Ascending aorta (tissue), 2 donors: ENCODE measurements around the gene PLB1. TPM values are rescaled to one million over a fixed set of nuclear protein-coding genes. Genes with fewer than 3 reads are reported as not detected.
A peak's percentile ranks its signal among the peaks of the same experiment; 100 is the strongest.

Experiments used
- DNase-seq, 2 donors: peaks; one replicate each; pipeline ENCODE4 v3.0.0-alpha.2; 2019; ENCODE audit warnings: low spot score in 2 of 2
- H3K27ac ChIP-seq, 2 donors: fragments of 200-600 bp; sonication (generic); one replicate each; pipeline ENCODE4 v1.5.1; 2016 to 2017; ENCODE audit warnings: mild to moderate bottlenecking in 1 of 2
- H3K27me3 ChIP-seq: fragments of 200-600 bp; sonication (generic); one replicate; pipeline ENCODE4 v1.5.1; 2017
- H3K36me3 ChIP-seq, 2 donors: fragments of 200-600 bp; sonication (generic); one replicate each; pipeline ENCODE4 v1.5.1; 2016
- H3K4me1 ChIP-seq, 2 donors: fragments of 200-600 bp; sonication (generic); one replicate each; pipeline ENCODE4 v1.5.1; 2016 to 2017; ENCODE audit warnings: mild to moderate bottlenecking in 1 of 2
- H3K4me3 ChIP-seq, 2 donors: fragments of 200-600 bp; sonication (generic); one replicate each; pipeline ENCODE4 v1.5.1; 2016 to 2017; ENCODE audit warnings: mild to moderate bottlenecking in 1 of 2
- H3K9me3 ChIP-seq, 2 donors: fragments of 200-600 bp; sonication (generic); one replicate each; pipeline ENCODE4 v1.5.1; 2016
- intact Hi-C: fragments of 100-400 bp; cut with DNase I; formaldehyde crosslinking; loops from one replicate; pipeline ENCODE4 v1.15.1; 2023
- total RNA-seq: library from RNA; depleted of rRNA; stranded (reverse); fragments of >200 nt; gene quantifications from one replicate; pipeline ENCODE4 v1.1.0, GENCODE V29; 2016
- TF ChIP-seq, protein P1 (sequence below), 3 experiments: fragments of 200-600 bp in 2 of 3; fragments of 450-650 bp in 1 of 3; sonication (generic) in 2 of 3; IDR thresholded peaks; one replicate each; pipeline ENCODE4 v1.5.1; 2016 to 2019; ENCODE audit warnings: antibody characterized with exemption in 3 of 3, mild to moderate bottlenecking in 1 of 3, moderate library complexity in 1 of 3

PLB1 gene
- total RNA-seq, 1 donor from 2014 or later, result 9.7 TPM

DNA sequence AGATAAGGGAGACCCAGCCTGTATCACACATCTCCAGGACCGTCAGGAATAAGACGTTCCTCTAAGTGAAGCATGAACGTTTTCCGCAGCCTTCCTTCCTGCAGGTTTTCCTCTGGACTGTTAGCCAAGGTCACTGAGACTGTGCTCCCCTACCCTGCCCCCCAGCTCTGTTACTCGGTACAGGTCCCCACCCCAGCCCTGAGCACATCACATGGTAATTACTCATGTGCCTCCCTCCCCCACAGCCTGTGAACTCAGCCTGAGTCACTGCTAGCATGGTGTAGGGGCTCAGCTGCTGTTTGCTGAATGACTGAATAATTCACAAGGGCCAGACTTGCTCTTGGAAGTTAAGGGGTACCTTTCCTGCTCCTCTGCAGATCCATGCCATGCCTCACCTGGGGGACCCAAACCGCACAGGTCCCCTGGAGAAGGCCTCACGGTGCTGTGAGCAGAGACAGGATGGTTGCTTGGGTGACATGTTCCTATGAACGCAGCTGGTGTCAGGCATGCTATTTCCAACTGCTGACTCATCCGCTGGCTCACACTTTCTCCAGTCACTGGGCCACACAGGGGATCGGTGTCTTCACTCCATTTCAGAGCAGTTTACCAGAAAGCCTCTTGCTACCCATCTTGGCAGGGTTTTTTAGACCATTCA, 88.2 kb downstream of the PLB1 start:
- H3K27ac ChIP-seq, result peak overlapping the region; percentile 80 to 90
- H3K36me3 ChIP-seq, result no peaks in the 10 kb centered on the region
- DNase-seq, result peak; percentile 78 to 93
- TF ChIP-seq, protein P1, sequence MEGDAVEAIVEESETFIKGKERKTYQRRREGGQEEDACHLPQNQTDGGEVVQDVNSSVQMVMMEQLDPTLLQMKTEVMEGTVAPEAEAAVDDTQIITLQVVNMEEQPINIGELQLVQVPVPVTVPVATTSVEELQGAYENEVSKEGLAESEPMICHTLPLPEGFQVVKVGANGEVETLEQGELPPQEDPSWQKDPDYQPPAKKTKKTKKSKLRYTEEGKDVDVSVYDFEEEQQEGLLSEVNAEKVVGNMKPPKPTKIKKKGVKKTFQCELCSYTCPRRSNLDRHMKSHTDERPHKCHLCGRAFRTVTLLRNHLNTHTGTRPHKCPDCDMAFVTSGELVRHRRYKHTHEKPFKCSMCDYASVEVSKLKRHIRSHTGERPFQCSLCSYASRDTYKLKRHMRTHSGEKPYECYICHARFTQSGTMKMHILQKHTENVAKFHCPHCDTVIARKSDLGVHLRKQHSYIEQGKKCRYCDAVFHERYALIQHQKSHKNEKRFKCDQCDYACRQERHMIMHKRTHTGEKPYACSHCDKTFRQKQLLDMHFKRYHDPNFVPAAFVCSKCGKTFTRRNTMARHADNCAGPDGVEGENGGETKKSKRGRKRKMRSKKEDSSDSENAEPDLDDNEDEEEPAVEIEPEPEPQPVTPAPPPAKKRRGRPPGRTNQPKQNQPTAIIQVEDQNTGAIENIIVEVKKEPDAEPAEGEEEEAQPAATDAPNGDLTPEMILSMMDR (IDR thresholded peaks at IDR 0.05), result no peak
- H3K4me1 ChIP-seq, result peaks cover 4 to 15% of the 10 kb centered on the region in 2 donors
- no peaks in the 10 kb centered on the region for H3K9me3 ChIP-seq
- intact Hi-C loops, result loop anchor here (1.0 to 2.0 kb wide), 2 partner anchors 10 to 17 kb away; no protein-coding TSS in a partner anchor
- H3K4me3 ChIP-seq, result no peak overlapping the region
- H3K27me3 ChIP-seq, result no peaks in the 10 kb centered on the region

DNA sequence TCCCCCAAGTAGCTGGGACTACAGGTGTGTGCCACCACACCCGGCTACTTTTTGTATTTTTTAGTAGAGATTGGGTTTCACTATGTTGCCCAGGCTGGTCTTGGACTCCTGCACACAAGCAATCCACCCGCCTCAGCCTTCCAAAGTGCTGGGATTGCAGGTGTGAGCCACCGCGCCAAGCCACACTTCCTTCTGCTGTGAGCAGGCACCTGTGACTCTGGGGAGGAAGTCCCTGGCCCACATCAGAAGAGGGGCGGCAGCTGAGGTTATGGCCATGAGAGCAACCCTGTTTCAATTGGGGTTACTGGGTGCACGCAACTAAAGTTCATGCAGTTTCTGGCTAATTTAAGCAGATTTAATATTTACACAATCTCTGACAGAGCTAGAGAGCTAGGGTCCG, 91.0 kb downstream of the PLB1 start:
- Histone ChIP-seq H3K27me3 (no peaks in the 10 kb centered on the region), H3K4me1 (peaks cover 4 to 15% of the 10 kb centered on the region in 2 donors), H3K9me3 (no peaks in the 10 kb centered on the region), H3K4me3 (no peak overlapping the region), H3K27ac (no peak overlapping the region), H3K36me3 (no peaks in the 10 kb centered on the region)
- TF ChIP-seq, protein P1 (IDR thresholded peaks at IDR 0.05), result no peak
- intact Hi-C loops, result no loop called here
- DNase-seq, result no peak

DNA sequence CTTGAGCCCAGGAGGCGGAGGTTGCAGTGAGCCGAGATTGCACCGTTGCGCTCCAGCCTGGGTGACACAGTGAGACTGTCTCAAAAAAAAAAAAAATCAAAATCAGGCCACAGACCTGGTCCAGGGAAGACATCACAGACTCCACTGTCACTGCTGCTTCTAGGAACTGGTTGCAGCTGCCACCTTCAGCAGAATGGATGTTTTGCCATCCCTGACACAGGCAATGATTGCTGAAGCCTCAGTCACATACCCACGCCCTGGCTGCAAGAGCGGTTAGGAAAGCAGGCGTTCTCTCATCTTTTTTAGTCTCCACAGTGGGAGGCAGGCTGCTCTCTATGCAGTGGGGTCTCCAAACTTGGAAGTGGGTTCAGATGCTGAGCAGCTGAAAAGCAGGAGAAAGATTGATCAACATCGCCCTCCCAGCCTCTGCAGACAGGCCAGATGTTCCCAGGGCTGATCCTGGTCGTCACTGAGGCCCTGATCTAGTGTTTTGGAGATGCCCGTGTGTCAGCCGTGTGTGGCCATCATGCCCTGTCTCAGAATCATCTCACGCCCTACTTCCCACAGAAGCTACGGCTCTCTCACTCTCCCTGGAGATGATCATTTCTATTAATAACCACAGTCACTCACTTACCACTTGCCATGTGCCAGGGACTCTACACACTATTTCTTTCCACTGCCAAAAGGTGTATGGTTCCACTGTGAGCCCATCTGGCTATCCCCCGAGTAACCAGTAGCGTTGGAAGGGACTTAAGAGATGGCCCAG, 91.8 kb downstream of the PLB1 start:
- H3K27ac ChIP-seq, result no peak overlapping the region
- no peak for DNase-seq
- TF ChIP-seq, protein P1 (IDR thresholded peaks at IDR 0.05), result no peak
- H3K27me3 ChIP-seq, result no peaks in the 10 kb centered on the region
- H3K4me3 ChIP-seq, result no peak overlapping the region
- peaks cover 4 to 15% of the 10 kb centered on the region in 2 donors for H3K4me1 ChIP-seq
- intact Hi-C loops, result no loop called here
- H3K36me3 ChIP-seq, result no peaks in the 10 kb centered on the region
- H3K9me3 ChIP-seq, result no peaks in the 10 kb centered on the region

DNA sequence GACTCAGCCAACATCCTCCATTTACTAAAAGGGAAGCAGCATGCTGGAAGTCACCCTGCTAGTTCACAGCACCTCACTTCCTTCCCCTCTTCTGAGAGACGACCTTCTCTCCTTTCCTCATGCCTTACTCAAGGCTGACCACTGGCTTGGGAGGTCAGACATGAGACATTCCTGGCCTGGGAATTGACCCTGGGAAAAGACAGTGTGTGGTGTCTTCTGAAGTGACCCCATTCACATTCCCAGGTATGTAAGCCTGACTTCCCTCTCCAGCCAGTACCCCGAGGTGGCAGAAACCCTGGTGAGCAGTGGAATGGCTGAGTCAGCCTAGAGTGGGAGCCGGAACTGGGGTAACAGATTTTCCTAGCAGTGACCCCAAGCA, 92.4 kb downstream of the PLB1 start:
- Histone ChIP-seq H3K4me1 (peaks cover 4 to 15% of the 10 kb centered on the region in 2 donors), H3K36me3 (no peaks in the 10 kb centered on the region), H3K4me3 (no peak overlapping the region), H3K27ac (no peak overlapping the region), H3K27me3 (no peaks in the 10 kb centered on the region), H3K9me3 (no peaks in the 10 kb centered on the region)
- no peak for DNase-seq
- intact Hi-C loops, result no loop called here
- TF ChIP-seq, protein P1 (IDR thresholded peaks at IDR 0.05), result no peak

DNA sequence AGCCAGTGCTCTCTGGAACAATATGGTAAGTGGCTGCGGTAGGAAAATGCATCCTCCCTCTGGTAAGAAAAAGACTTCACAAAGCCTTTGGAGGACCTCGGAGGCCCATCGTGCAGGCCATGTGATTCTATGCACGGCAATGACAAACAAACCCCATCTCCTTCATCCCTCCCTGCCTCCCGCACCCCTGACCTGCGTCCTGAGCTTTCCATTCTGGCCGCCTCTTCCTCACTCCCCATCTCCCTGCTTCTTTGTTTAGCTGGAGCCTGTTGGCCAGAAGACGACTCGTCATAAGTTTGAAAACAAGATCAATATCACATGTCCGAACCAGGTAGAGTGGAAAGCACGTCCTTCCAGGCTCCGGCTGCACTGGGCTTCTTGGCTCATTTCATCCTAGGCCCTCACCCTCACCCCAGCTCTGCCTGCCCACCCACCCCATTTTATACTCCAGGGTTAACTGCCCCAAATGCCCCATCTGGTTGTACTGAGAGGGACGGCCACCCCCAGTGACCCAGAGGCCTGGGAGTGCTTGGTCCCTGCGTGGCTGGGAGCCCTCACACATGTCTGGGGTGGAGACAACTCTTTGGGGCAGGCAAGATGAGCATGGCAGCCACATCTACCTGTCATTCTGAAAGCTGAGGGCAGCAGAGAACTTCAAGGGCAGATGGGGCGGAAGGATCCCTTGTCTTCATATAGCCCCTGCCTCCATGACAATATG, 94.0 kb downstream of the PLB1 start:
- DNase-seq, result no peak
- intact Hi-C loops, result loop anchor here (5.0 kb wide), 1 partner anchor 142 kb away; no protein-coding TSS in a partner anchor
- TF ChIP-seq, protein P1 (IDR thresholded peaks at IDR 0.05), result no peak
- no peaks in the 10 kb centered on the region for H3K36me3 ChIP-seq
- H3K4me3 ChIP-seq, result no peak overlapping the region
- H3K4me1 ChIP-seq, result peaks cover 0 to 10% of the 10 kb centered on the region in 2 donors
- no peaks in the 10 kb centered on the region for H3K27me3 ChIP-seq
- H3K27ac ChIP-seq, result no peak overlapping the region
- no peaks in the 10 kb centered on the region for H3K9me3 ChIP-seq
